ENCODE data around the gene TNFRSF19.

GRCh38 chr13:23600100-23600499 lies 29.9 kb downstream of the TNFRSF19 start:
- TF ChIP-seq, protein P1, sequence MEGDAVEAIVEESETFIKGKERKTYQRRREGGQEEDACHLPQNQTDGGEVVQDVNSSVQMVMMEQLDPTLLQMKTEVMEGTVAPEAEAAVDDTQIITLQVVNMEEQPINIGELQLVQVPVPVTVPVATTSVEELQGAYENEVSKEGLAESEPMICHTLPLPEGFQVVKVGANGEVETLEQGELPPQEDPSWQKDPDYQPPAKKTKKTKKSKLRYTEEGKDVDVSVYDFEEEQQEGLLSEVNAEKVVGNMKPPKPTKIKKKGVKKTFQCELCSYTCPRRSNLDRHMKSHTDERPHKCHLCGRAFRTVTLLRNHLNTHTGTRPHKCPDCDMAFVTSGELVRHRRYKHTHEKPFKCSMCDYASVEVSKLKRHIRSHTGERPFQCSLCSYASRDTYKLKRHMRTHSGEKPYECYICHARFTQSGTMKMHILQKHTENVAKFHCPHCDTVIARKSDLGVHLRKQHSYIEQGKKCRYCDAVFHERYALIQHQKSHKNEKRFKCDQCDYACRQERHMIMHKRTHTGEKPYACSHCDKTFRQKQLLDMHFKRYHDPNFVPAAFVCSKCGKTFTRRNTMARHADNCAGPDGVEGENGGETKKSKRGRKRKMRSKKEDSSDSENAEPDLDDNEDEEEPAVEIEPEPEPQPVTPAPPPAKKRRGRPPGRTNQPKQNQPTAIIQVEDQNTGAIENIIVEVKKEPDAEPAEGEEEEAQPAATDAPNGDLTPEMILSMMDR (conservative IDR thresholded peaks at IDR 0.05; ENCODE audit: low read depth, low read length), result no peak
- TF ChIP-seq CHD1 (IDR thresholded peaks at IDR 0.05; ENCODE audit: low read depth, low read length) (no peak), POLR2A (IDR thresholded peaks at IDR 0.05; ENCODE audit: low read depth, low read length) (no peak)

Data from IMR-90 (cell line).